HG03432 (cell line): ENCODE results near the gene PCK1.

ENCODE experiments used
- ATAC-seq: cut with Tn5 transposase; IDR thresholded peaks from one replicate; pipeline ENCODE4 v1.9.1; 2021; ENCODE audit warnings: mild to moderate bottlenecking, moderate library complexity; ENCODE audit not compliant: unreplicated experiment

The PCK1 gene

DNA sequence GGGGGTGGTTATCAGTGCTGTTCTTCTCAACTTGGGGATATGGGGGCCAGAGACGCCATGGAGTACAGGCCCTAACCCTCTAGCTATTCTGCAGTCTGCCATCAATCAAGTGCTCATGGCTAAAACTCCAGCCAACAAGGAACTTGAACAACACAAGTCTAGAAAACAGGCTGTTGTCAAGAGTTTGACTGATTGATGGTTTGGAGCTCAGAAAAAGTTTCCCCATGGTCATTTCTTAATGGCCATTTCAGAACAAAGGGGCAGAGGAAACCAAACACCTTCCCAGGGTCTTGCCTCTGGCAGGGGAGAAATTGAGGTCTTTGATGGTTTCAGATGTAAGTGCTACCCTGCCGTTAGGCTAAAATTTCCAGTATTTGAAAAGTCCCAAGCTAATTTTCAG lies 15.1 kb downstream of the PCK1 start:
- no peak for ATAC-seq

DNA sequence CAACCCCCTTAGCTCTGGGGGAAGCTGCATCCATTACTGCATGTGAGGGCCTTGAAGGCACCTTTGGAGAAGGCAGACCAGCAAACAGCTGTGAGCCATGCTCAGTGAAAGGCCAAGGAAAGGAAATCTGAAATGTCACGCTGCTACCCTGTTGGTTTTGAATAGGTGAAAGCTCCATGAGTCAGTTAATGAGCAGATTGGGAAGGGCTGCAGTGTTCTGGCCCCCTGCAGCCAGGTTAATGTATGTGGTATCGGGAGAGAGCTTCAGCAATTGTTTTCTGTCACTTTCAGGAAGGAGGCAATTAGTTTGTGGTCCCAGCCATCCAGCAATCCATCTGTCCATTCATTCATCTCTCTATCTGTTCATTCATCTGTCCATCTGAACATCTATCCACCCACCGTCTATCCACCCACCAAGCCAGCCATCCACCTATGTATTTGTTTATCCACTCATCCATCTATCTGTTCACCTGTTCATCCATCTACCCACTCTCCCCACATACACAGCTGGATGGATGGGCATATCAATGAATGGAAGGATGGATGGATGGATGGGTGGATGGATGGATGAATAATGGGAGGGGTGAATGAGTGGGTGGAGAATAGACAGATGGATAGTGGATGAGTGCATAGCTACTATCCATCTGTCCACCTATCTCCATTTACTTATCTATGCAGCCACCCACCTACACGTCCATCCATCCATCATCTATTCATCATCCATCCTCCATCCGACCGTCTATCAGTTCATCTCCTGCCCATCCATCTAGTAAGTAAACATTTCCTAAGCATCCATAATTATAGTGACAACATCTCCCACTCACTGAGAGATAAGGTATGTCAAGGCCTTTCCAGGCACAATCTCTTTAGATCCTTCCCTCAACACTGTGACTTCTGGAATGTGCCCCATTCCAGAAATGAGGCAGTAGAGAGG lies 16.0 kb downstream of the PCK1 start:
- no peak for ATAC-seq

DNA sequence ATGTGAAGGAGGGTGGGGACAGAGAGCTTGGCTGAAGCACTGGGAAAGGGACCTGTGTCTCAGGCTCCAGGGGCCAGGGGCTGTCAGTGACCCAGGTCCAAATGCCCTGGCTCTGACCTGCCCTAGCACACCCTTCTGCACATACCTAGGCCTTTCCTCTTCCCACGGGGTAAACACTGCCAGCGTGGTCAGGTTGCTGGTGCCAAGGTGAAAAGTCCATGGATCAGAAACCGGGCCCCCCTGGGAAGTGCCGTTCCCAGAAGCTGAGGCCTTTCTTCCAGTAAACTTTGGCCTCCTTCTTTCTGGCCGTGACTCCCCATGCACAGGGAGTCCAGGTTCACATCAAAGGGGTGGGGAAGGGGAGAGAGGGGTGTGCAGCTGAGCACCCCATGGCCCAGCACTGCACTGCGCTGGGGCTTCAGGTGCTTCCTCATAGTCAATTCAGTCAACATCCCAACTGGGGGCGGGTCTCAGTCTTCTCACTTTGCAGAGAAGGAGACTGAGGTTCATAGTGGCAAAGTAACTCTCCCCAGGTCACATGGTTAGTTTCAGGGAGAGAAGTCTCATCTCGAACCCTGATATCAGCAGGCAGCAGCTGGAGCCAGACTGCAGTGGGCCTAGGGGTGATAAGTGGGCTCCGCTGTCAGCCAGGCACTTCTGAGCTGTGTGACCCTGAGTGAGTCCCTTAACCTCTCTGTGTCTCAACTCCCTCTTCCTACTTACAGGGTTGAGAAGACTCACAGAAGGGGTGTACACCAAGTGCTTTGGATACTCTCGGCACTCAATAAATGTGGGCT lies 17.0 kb downstream of the PCK1 start:
- ATAC-seq: no peak

DNA sequence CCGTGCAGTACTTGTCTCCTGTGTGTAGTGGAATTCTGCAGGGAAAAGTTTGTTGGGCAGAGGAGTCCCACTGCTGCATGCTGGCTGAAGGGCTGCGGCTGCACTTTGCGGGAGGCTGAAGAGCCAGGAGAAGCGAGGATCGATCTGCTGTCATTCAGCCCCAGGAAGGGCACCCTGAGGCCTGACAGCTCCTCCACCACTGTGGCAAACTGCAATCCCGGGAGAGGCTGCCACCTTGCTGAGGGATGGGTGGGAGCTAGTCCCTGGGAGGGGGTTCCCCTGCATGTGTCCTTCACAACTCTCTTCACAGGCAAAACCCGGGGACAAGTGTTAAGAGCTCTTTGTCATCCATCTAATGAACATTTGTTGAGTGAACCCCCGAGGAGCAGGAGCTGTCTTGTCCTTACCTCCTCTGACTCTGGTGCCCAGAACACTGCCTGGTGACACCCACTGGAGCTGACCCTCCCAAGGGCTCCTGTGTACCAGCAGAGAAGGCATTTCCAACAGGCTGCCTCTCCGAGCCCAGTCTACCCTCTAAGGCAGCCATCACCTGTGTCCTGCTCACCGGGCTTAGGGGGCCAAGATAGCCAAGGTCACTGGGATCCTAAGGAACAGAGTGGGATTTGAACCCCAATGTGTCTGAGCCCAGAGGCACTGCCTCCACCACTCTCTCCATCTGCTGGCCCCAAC lies 17.7 kb downstream of the PCK1 start:
- ATAC-seq: no peak

DNA sequence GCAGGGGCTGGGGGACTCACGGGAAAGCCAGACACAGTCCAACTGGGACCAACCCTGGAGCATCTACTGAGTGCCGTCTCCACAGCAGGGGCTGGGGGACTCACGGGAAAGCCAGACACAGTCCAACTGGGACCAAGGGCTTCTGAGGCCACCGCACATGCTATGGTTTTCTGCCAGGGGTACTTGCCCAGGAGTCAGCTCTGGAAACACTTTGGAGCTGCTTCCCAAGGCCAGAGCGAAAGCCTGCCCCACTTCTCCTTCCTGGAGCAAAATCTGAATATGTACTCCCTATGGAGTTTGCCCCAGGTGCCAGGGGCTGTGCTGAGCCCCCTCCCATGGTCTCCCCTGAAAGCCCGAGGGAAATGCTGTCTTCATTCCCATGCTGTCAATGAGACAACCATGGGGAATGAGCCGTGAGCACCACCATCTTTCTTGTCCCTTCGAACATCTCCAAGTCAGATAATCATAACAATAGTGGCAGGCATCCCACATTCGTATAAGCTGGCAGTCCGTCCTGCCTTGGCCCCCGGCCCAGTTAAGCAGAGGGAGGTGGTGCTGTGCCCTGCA lies 18.5 kb downstream of the PCK1 start:
- no peak for ATAC-seq

DNA sequence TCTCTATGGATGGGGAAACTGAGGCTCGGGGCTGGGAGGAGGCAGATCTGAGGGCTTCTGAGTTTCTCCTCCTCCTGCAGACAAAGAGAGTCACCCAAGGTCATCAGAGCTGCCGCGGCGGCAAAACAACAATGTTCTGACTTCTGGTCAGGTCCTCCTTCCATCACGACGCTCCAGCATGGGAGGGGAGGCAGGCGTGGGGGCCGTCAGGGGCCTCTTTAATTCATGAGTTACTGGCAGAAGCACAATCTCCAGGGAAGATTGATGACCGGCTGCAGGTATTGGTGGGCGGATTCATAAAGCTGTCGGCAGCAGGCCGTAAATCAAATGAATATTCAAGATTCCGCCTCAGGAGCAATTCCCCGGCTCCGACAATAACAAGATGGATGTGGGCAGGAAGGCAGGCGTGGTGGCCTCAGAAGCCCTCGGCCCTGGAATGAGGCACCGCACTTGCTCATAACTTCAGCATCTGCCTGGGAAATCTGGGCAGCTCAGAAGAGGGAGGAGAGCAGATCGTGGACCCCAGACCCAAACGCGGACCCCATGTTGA lies 19.1 kb downstream of the PCK1 start:
- ATAC-seq: no peak

DNA sequence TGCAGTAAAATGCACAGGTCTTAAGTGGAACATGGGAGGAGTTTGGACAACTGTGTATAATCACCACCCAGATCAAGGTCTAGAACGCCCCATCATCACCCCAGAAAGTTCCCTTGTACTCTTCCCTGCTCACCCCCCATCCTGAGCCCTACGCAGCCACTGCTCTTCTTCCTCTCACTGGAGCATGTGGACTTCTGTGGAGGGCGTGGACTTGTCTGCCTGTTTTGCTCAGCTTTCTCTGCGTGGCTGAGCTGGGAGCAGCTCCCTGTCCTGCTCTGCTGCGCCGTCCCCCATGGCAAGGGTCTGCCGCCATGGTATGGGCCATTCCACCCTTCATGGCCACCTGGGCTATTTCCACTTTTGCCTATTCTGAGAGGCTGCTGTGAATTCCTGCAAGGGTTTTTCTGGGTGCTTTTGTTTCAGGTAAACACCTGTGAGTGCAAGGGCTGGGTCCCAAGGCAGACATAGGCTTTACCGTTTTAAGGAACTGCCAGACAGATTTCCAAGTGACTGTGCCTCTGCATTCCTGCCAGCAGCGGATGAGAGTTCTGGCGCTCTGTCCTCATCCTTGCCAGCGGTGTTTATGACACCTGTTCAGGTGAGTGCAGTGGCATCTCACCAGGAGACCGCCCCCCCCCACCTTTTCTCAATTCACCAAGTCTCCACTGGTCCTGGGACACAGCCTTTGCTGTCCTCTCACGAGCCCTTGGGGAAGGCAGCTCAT lies 19.7 kb downstream of the PCK1 start:
- ATAC-seq: no peak

DNA sequence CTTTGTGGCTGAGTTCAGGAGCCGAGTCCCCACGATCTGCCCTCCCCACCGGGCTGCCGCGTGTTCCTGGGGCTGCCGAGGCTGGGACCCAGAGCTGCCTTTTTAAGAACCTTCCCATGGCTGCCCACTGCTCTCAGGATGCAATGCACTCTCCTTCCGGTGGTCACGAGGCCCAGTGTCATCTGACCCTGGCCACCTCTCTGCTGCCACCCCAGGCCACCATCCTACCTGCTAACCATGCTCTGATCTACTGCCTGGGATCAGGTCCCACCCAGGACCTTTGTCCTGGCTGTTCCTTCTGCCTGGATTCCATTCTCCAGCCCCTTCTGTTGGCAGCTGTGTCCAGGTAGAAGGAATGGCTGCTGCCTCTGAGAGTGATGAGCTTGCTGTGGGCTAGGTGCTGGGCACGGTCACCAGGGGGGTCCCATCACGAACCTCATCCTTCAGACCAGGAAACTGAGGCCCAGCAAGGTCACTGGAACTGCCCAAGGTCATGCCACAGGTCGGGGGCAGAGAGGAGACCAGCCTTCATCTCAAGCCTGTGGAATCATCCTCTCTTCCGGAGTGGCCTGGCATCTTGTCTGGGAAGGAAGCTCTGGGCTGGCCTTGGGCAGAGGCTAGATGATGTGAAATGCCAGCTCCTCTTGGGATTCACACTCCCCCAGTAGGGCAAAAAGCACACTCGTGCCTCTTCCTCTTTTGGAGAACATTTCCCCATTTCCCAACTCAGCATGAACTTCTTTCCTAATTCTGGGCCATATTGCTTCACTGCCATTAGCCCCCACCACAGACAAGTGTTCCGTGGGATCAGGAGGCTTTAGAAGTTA lies 20.5 kb downstream of the PCK1 start:
- ATAC-seq: no peak

DNA sequence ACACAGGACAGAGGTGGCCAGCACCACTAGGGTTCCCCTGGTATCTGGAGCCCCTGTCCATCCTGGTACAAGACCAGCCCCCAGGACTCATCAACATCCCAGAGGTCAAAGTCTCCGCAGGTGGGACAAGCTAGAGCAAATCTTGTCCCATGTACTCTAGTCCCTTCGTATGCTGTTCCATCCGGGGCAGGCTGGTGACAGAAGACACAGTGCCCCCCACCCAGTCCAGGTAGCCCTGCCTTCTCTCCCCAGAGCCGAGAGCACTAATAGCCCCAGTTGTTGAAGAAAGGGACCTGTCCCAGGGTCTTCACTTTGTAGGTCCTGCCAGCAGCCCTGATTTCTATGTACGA lies 21.1 kb downstream of the PCK1 start:
- ATAC-seq: no peak

DNA sequence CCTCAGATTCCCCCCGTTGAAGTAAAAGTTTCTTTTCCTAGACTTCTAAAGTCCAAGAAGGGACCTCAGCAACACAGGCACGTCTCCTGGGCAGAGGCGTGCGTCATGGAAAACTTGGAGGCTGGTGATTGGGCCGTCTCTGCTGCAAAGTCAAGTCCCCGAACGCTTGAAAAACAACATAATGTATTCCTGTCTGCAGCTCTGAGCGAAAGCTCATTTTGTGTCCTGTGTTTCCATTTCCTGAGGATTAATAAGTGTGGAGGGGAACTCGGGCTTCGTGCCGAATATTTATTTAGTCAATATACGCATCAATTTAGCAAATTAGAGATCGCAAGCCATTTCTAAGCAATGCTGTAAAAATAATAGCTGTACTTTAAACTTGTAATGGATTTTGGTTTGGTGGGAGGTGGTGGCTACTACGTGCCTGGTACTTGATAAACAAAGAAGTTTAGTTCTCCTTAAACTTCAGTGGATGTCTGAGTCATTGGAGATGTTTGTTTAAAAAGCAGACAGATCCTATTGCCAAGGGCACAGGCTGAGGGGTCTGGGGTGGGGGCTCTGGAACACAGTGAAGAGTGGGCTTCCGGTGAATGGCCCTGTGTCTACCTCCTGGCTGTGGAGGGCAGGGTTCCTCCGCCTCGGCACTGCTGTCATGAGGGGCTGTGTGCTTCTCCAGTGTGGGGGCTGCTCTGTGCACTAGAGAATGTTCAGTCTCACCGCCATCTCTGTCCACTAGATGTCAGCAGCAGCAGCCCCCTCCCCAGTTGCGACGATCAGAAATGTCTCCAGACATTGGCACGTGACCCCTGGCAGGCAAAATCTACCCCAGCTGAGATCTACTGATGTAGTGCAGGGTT lies 21.8 kb downstream of the PCK1 start:
- no peak for ATAC-seq

DNA sequence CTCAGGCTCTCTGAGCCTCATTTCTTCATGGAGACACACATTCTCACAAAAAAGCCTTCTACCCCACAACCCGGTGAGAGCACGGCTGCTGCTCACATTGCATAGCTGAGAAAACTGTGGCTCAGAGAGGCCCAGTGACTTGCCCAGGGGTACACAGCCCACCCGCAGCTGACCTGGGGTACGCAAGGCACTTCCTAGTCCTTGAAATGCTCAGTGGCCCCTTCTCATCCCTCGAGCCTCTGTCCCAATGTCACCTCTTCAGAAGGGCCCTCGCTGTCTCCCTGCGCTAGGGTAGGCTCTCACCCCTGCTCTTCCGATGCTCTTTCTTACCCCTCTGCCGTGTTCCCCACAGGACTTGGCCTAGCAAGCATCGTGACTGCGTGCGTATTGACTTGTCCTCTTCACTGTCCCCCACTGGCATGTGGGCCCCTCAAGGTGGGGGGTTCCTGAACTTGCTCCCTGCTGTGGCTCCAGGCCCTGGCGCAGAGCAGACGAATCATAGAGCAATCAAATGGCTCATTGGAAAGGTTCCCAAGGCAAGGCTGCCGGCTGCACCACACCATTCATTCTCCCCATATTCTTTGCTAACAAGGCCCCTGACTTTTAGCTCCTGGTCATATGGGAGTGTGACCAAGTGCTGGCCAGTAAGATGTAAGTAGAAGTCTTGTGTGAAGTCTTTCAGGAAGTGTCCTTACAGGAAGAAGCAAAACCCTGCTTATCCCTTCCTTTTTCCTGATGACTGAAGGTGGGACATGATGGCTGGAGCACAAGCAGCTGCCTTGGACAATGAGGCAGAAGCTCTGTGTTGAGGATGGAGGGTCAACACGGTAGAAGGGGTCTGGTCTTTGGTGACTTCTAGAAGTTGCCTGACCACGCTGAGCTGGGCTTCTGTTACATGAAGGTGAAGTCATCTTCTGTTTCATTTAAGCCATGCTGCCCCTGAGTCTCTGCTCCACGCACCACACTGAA lies 22.7 kb downstream of the PCK1 start:
- no peak for ATAC-seq

DNA sequence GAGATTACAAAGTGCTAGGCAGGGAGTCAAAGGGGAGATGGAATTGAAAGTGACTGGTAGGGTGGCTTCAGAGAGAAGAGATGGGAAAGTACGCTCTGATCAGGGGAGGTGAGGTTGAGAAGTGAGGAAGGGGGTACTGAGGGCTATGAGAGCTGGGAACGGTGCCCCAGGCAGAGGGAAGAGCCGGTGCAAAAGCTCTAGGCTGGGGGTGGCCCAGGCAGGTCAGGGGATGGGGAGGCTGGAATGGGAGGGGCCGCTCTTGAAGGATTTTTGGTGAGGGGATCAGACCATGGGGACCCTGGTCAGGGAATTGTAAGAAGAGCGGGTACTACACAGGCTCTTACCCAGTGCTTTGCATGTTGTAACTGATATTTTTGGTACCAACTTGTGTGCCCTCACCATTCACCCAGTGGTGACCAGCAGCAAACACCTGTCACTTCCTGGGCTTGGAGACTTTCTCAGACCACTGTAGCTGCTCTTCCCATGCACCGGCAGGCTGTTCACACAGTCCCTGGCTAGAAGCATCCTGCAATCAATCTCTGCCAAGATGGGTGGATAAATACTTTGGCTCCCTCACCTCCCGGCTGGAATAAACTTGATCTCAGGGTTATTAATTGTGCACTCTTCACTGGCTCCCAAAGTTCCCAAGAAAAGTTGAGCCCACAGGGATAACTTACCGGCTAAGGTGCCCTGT lies 24.0 kb downstream of the PCK1 start:
- ATAC-seq: no peak

DNA sequence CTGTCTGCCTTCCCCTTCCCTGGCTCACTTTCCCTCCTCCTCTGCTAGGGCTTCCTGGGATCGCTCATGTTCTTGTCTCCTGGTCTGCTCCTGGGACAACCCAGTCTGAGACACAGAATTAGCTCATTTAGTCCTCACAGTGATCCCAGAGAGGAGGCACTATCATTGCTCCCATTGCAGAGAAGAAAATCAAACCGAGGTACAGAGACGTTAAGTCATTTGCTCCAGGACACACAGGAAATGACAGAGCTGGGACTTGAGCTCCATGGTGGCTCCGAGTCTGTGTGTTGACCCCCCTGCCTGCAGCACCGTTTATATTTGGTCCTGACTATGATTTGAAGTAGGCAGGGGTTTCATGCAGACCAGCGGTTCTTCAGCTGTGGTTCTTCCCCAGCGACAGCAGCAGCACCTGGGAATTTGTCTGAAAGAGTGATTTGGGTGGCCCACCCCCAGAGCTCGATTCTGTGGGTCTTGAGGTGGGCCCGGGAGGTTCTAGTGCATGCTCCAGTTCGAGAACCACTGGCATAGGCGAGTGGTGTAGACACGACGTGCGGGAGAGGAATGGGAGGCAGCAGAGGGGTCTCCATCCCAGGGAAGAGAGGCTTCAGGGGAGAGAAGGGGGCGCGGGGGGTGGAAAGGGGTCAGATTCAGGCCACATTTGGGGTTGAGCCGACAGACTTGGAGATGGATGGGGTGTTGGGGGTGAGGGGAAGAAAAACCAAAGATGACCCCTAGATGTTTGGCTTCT lies 24.7 kb downstream of the PCK1 start:
- ATAC-seq: no peak

DNA sequence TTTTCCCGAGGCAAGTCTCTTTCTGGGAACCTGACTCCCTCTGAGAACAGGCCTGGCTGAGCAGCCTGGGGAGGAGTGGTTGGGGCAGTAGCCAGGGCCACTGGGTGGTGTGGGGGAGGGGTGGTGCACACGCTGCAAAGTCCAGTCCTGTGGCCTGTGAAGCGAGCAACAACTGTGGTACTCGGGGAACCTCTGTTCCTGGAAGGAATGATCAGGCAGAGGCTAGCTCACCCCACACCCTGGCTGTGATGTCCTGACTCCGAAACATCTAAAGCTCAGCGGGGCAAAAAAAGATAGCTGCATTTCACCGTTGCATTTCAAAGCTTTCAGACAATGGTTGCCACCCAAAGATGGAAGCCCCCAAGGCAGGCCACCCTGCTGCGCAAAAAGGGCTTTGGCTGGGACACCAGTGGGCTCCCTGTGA lies 25.5 kb downstream of the PCK1 start:
- ATAC-seq: no peak

DNA sequence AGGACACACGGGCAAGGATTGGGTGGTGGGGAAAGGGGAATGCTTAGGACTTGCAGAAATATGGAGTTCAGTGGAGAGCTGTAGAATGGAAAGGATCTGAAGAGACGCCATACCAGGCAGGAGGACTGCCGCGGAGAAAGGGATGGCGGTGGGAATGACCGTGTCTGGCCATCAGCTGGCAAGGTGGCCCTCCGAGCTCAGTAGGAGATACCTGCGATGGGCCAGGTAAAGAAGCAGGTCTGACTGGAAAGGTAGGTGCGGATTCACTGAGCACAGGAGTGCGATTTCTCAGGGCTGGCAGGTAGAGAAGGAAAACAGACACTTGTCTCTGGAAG lies 26.0 kb downstream of the PCK1 start:
- ATAC-seq: no peak
